IMR-90 (cell line): ENCODE data around the gene CCNG1. TPM values are rescaled to one million over a fixed set of nuclear protein-coding genes. Genes with fewer than 3 reads are reported as not detected.

Experiments
- ATAC-seq: fragments of 200-7000 bp; cut with Tn5 transposase; 2 replicates; pipeline ENCODE4 v1.9.1; 2020; ENCODE audit warnings: low read depth, mild to moderate bottlenecking, moderate library complexity
- BruUV-seq: library from RNA; stranded (reverse); fragments of 400-500 nt; replicated peaks from 2 replicates; lab custom pipeline; 2021; lab: Mats Ljungman, UMichigan
- CTCF ChIA-PET: fragments of 300-600 bp; formaldehyde crosslinking; extraction: SDS; loops from one replicate; lab custom pipeline; 2021; ENCODE audit warnings: antibody characterized with exemption; lab: Yijun Ruan, JAX
- POLR2A ChIA-PET: fragments of 300-600 bp; sonication (Branson Sonifier 250); formaldehyde crosslinking; loops from one replicate; lab custom pipeline; 2022; ENCODE audit warnings: antibody characterized with exemption; ENCODE audit not compliant: unreplicated experiment; lab: Charles Lee
- DNase-seq: peaks from one replicate; pipeline ENCODE4 v3.0.0; 2013
- H2AFZ ChIP-seq: replicated peaks from 2 replicates; pipeline ENCODE3; 2013; ENCODE audit warnings: low read length, mild to moderate bottlenecking; ENCODE audit not compliant: poor library complexity
- H2AK5ac ChIP-seq: 2 replicates; pipeline ENCODE4 v1.6.1; 2013; ENCODE audit warnings: low read depth, low read length, inconsistent platforms
- H2AK9ac ChIP-seq: replicated peaks from 2 replicates; pipeline ENCODE3; 2013; ENCODE audit warnings: mild to moderate bottlenecking, low read depth, low read length, moderate library complexity; ENCODE audit not compliant: poor library complexity
- H2BK120ac ChIP-seq: 2 replicates; pipeline ENCODE4 v1.6.1; 2013; ENCODE audit warnings: low read depth, low read length, inconsistent platforms
- H2BK15ac ChIP-seq: 3 replicates; pipeline ENCODE4 v1.6.1; 2013; ENCODE audit warnings: low read depth, low read length, inconsistent platforms
- H2BK20ac ChIP-seq: 2 replicates; pipeline ENCODE4 v1.6.1; 2013; ENCODE audit warnings: low read depth, mild to moderate bottlenecking, inconsistent platforms, low read length, moderate library complexity
- H2BK5ac ChIP-seq: 2 replicates; pipeline ENCODE4 v1.6.1; 2013; ENCODE audit warnings: mild to moderate bottlenecking, low read depth, low read length, inconsistent platforms; ENCODE audit not compliant: poor library complexity, severe bottlenecking
- H3K14ac ChIP-seq: replicated peaks from 2 replicates; pipeline ENCODE4 v1.6.1; 2013; ENCODE audit warnings: low read depth, low read length, inconsistent platforms
- H3K18ac ChIP-seq: 2 replicates; pipeline ENCODE4 v1.6.1; 2013; ENCODE audit warnings: low read depth, low read length, control low read depth
- H3K23ac ChIP-seq: 2 replicates; pipeline ENCODE4 v1.6.1; 2013; ENCODE audit warnings: low read depth, low read length, inconsistent platforms
- H3K27ac ChIP-seq: 2 replicates; pipeline ENCODE4 v1.5.1; 2013; ENCODE audit warnings: mild to moderate bottlenecking, control low read depth, low read length; ENCODE audit not compliant: insufficient read depth
- H3K27me3 ChIP-seq: 2 replicates; pipeline ENCODE4 v1.6.1; 2013; ENCODE audit warnings: low read length; ENCODE audit not compliant: control insufficient read depth, insufficient read depth
- H3K36me3 ChIP-seq: 2 replicates; pipeline ENCODE4 v1.6.1; 2013; ENCODE audit warnings: low read length, mixed read lengths; ENCODE audit not compliant: control insufficient read depth, insufficient read depth
- H3K4ac ChIP-seq: 2 replicates; pipeline ENCODE4 v1.6.1; 2013; ENCODE audit warnings: low read depth, low read length, inconsistent platforms
- H3K4me1 ChIP-seq: 2 replicates; pipeline ENCODE4 v1.6.1; 2013; ENCODE audit warnings: low read length, mixed read lengths; ENCODE audit not compliant: control insufficient read depth, insufficient read depth
- H3K4me2 ChIP-seq: 2 replicates; pipeline ENCODE4 v1.6.1; 2013; ENCODE audit warnings: low read depth, mild to moderate bottlenecking, control low read depth, low read length, moderate library complexity
- H3K4me3 ChIP-seq: 2 replicates; pipeline ENCODE4 v1.5.1; 2013; ENCODE audit warnings: low read depth, mild to moderate bottlenecking, control low read depth, low read length, moderate library complexity; ENCODE audit not compliant: insufficient read depth
- H3K56ac ChIP-seq: 2 replicates; pipeline ENCODE4 v1.6.1; 2013; ENCODE audit warnings: low read length, inconsistent platforms; ENCODE audit not compliant: insufficient read depth; ENCODE audit errors: extremely low read depth
- H3K79me1 ChIP-seq, 2 experiments: 2 replicates each; pipeline ENCODE4 v1.6.1; 2013; ENCODE audit warnings: low read length in 2 of 2, inconsistent platforms in 1 of 2, low read depth in 1 of 2
- H3K9ac ChIP-seq: 2 replicates; pipeline ENCODE4 v1.6.1; 2013; ENCODE audit warnings: low read depth, low read length, control low read depth
- H3K9me1 ChIP-seq: 2 replicates; pipeline ENCODE4 v1.6.1; 2013; ENCODE audit warnings: low read length, inconsistent platforms; ENCODE audit not compliant: insufficient read depth
- H3K9me3 ChIP-seq: 2 replicates; pipeline ENCODE4 v1.6.1; 2013; ENCODE audit warnings: low read length; ENCODE audit not compliant: control insufficient read depth, insufficient read depth
- H4K20me1 ChIP-seq: 2 replicates; pipeline ENCODE4 v1.6.1; 2013; ENCODE audit warnings: low read length, inconsistent platforms; ENCODE audit not compliant: insufficient read depth
- H4K5ac ChIP-seq: 2 replicates; pipeline ENCODE4 v1.6.1; 2013; ENCODE audit warnings: mild to moderate bottlenecking, low read depth, low read length, control low read depth
- H4K8ac ChIP-seq, 2 experiments: 2 replicates each; pipeline ENCODE4 v1.6.1; 2013; ENCODE audit warnings: low read depth in 2 of 2, low read length in 2 of 2, control low read depth in 1 of 2, inconsistent platforms in 1 of 2
- H4K91ac ChIP-seq: 2 replicates; pipeline ENCODE4 v1.6.1; 2013; ENCODE audit warnings: low read depth, low read length, inconsistent platforms; ENCODE audit not compliant: insufficient read depth
- BHLHE40 ChIP-seq: fragments of 150-350 bp; IDR thresholded peaks from 2 replicates; pipeline ENCODE4 v1.6.1; 2016; ENCODE audit warnings: mild to moderate bottlenecking, low read depth, low read length
- CTCF ChIP-seq: conservative IDR thresholded peaks from 2 replicates; pipeline ENCODE4 v1.5.1; 2012; ENCODE audit warnings: mild to moderate bottlenecking, low read depth, low read length, improper control_type of control experiment
- ELK1 ChIP-seq: fragments of 150-350 bp; IDR thresholded peaks from 2 replicates; pipeline ENCODE4 v1.6.1; 2016; ENCODE audit warnings: low read depth, mild to moderate bottlenecking, low read length, moderate library complexity, borderline replicate concordance
- RAD21 ChIP-seq: IDR thresholded peaks from 2 replicates; pipeline ENCODE4 v1.6.1; 2012; ENCODE audit warnings: low read length, improper control_type of control experiment
- RCOR1 ChIP-seq: IDR thresholded peaks from 2 replicates; pipeline ENCODE4 v1.6.1; 2012; ENCODE audit warnings: mild to moderate bottlenecking, low read length, improper control_type of control experiment; ENCODE audit not compliant: insufficient replicate concordance
- SMC3 ChIP-seq: fragments of 150-350 bp; IDR thresholded peaks from 2 replicates; pipeline ENCODE4 v1.6.1; 2016; ENCODE audit warnings: low read depth, mild to moderate bottlenecking, antibody characterized with exemption, low read length, moderate library complexity
- USF2 ChIP-seq: fragments of 150-350 bp; IDR thresholded peaks from 2 replicates; pipeline ENCODE4 v1.6.1; 2017; ENCODE audit warnings: mild to moderate bottlenecking, antibody characterized with exemption, low read length, low read depth
- dilution Hi-C: fragments of 300-500 bp; cut with HindIII; formaldehyde crosslinking; loops from one replicate; pipeline ENCODE4 v1.14.3; 2018; ENCODE audit warnings: low sequenced_read_pairs; ENCODE audit not compliant: unreplicated experiment
- in situ Hi-C: fragments of 300-500 bp; cut with MboI; formaldehyde crosslinking; loops from 3 replicates; pipeline ENCODE4 v1.14.3; 2019; ENCODE audit warnings: low sequenced_read_pairs, inconsistent platforms, mixed read lengths
- intact Hi-C: fragments of 100-400 bp; cut with micrococcal nuclease; formaldehyde crosslinking; loops from 2 replicates; pipeline ENCODE4 v1.10.0; 2022
- polyA plus RNA-seq, 3 experiments: library from polyadenylated mRNA; depleted of rRNA; stranded (reverse); fragments of >200 nt; gene quantifications; 2 replicates each; pipeline ENCODE4 v1.2.3, GENCODE V29; 2012; ENCODE audit warnings: low replicate concordance in 1 of 3
- total RNA-seq: library from RNA; depleted of rRNA; stranded (reverse); fragments of >200 nt; gene quantifications from 2 replicates; pipeline ENCODE4 v1.2.3, GENCODE V29; 2012

The CCNG1 gene
- total and polyA plus RNA-seq, 2 of the 4 experiments (the other 2 are of a cell fraction): 72.0 to 382 TPM

- no peak for TF ChIP-seq RAD21
- TF ChIP-seq CTCF: no peak
- TF ChIP-seq USF2: no peak
- TF ChIP-seq ELK1: no peak
- no peak for TF ChIP-seq SMC3
- TF ChIP-seq BHLHE40: no peak
- no peak for TF ChIP-seq RCOR1
- in situ Hi-C loops: no loop called here
- POLR2A ChIA-PET: no interaction called here
- Histone ChIP-seq H2AK9ac (no peak overlapping the region), H3K4me3 (no peak overlapping the region), H2AFZ (no peak overlapping the region), H2AK5ac (no peak overlapping the region), H3K9me3 (no peaks in the 10 kb centered on the region), H3K27ac (no peak overlapping the region), H4K91ac (no peak overlapping the region), H3K18ac (no peak overlapping the region), H3K14ac (no peak overlapping the region), H3K4ac (no peak overlapping the region), H4K20me1 (no peaks in the 10 kb centered on the region), H3K56ac (no peak overlapping the region), H2BK5ac (no peak overlapping the region), H4K5ac (no peak overlapping the region), H2BK120ac (no peak overlapping the region), H3K4me1 (no peaks in the 10 kb centered on the region), H3K9me1 (no peaks in the 10 kb centered on the region), H3K4me2 (no peak overlapping the region), H3K27me3 (no peaks in the 10 kb centered on the region), H3K36me3 (no peaks in the 10 kb centered on the region), H3K79me1 (no peaks in the 10 kb centered on the region), H3K9ac (no peak overlapping the region), H2BK20ac (no peak overlapping the region), H4K8ac (no peak overlapping the region), H2BK15ac (no peak overlapping the region), H3K23ac (no peak overlapping the region)
- DNase-seq (no peak), ATAC-seq (no peak)
- CTCF ChIA-PET: no interaction called here
- dilution Hi-C loops: no loop called here
- intact Hi-C loops: no loop called here
- no TSS peak for BruUV-seq
Observed at GRCh38 chr5:163397354-163397753, 40.0 kb upstream of the CCNG1 start.
